ENCODE results near the gene ZC3H6. TPM values are rescaled to one million over a fixed set of nuclear protein-coding genes. Genes with fewer than 3 reads are reported as not detected.

ZC3H6 gene
- total RNA-seq, 3 donors from 2014 or later = 8.8 to 20.3 (median 10.9) TPM

DNA sequence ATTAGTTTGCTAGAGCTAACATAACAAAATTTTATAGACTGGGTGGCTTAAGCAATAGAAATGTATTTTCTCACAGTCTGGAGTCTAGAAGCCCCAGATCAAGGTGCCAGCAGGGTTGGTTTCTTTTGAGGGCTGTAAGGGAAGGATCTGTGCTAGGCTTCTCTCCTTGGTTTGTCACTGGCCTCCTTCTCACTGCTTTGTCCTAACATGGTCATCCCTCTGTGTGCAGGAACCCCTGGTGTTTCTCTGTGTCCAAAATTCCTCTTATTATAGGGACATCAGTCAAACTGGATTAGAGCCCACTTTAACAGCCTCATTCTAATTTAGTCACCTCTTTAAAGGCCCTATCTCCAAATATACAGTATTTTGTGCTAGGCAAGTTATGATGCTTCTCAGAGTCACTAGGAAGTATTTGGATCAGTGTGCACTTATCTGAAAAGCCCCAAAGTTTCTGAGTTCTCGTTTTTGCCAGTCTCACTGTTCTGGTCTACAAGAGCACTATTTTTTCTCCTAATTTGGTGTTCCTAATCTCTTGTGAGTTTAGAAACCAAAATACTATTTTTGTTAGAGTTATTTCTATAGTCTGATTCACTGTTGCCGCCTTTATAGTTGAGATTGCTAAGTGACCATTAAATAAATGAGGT lies 29.0 kb downstream of the ZC3H6 start:
- no peak overlapping the region for H3K4me3 ChIP-seq
- no peaks in the 10 kb centered on the region for H3K4me1 ChIP-seq (ENCODE audit: low read depth)
- no peak for TF ChIP-seq CTCF (IDR thresholded peaks at IDR 0.05)
- intact Hi-C loops (cut with DNase I, micrococcal nuclease) = no loop called here
- no peaks in the 10 kb centered on the region for H3K9me3 ChIP-seq
- ATAC-seq (no peak), DNase-seq (no peak)
- H3K36me3 ChIP-seq (ENCODE audit: low read depth) = no peaks in the 10 kb centered on the region

DNA sequence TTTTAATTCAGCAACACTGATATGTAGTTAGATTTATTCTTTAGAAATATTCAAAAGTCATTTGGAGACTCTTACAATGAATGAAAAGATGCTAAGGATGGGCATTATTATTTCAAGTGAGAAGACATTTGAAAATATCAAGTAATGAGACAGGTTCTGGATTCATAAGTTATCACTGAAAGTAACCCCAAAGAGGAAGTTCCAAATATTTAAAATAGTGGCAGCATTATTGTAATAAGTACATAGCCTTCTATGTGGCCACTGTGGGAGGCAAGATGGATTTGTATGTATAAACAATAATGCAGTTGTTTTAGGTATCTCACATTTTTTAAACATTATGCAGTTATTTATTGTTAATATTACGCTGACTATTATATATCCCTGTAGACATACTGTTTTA lies 29.7 kb downstream of the ZC3H6 start:
- no peaks in the 10 kb centered on the region for H3K9me3 ChIP-seq
- no peak overlapping the region for H3K4me3 ChIP-seq
- TF ChIP-seq CTCF (IDR thresholded peaks at IDR 0.05) = no peak
- no peaks in the 10 kb centered on the region for H3K36me3 ChIP-seq (ENCODE audit: low read depth)
- ATAC-seq = no peak
- intact Hi-C loops (cut with DNase I, micrococcal nuclease) = no loop called here
- no peaks in the 10 kb centered on the region for H3K4me1 ChIP-seq (ENCODE audit: low read depth)
- DNase-seq = no peak

DNA sequence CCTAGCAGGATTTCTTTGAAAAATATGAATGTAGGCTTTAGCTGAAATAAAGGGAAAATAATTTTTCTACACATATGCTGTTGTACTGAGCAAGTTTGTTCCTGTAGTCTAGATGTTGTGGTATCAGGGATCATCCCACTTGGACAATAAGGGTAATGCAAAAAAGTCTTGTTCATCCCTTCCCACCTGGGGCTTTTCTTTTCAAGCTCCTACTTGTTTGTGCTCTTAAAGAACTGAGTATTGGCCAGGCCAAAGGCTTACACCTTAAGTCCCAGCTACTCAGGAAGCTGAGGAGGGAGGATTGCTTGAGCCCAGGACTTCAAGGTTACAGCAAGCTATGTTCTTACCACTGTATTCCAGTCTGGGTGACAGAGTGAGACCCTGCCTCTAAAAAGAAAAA lies 35.5 kb downstream of the ZC3H6 start:
- H3K4me1 ChIP-seq (ENCODE audit: low read depth) = no peaks in the 10 kb centered on the region
- no peak for DNase-seq
- intact Hi-C loops (cut with DNase I, micrococcal nuclease) = no loop called here
- H3K36me3 ChIP-seq (ENCODE audit: low read depth) = no peaks in the 10 kb centered on the region
- TF ChIP-seq CTCF (IDR thresholded peaks at IDR 0.05) = no peak
- no peak overlapping the region for H3K4me3 ChIP-seq
- no peaks in the 10 kb centered on the region for H3K9me3 ChIP-seq
- no peak for ATAC-seq

DNA sequence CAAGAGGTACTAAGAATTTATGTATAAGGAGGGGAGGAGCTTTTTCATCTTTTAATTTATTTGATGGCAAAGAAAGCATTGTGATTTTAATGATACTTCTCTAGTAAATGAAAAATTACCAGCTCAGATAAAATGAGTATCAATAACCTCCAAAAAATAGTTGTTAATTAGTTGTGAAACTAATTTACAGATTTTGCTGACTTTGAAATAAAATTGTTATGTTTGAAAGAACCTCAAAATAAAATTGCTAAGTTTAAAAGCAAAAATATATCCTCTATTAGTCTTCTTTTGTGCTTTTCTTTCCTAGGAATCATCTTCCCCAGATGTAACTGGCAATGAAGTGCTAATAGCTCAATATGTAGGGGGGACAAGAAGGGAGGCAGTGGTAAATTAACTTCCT lies 36.5 kb downstream of the ZC3H6 start:
- Histone ChIP-seq H3K4me3 (no peak overlapping the region), H3K9me3 (no peaks in the 10 kb centered on the region), H3K36me3 (ENCODE audit: low read depth) (no peaks in the 10 kb centered on the region), H3K4me1 (ENCODE audit: low read depth) (no peaks in the 10 kb centered on the region)
- ATAC-seq (no peak), DNase-seq (no peak)
- intact Hi-C loops (cut with DNase I, micrococcal nuclease) = no loop called here
- no peak for TF ChIP-seq CTCF (IDR thresholded peaks at IDR 0.05)

DNA sequence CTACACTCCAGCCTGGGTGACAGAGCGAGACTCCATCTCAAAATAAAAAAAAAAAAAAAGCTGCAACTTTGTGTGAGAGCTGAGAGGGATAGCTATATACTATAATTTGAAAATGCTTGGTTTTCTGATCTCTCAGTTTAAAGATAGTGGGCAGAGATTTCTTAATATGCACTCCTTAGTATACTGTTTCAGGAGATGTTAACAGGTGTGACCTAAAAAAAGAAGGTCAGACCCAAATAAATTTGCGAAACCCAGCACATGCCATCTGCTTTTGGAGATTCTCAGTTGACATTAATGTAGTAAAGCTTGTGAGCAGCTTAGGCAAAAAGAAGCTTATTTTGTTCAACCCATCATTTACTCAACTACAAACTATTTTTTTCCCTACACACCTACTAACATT lies 37.4 kb downstream of the ZC3H6 start:
- no peak for TF ChIP-seq CTCF (IDR thresholded peaks at IDR 0.05)
- Histone ChIP-seq H3K9me3 (no peaks in the 10 kb centered on the region), H3K4me1 (ENCODE audit: low read depth) (no peaks in the 10 kb centered on the region), H3K36me3 (ENCODE audit: low read depth) (no peaks in the 10 kb centered on the region), H3K4me3 (no peak overlapping the region)
- no peak for DNase-seq
- ATAC-seq = no peak
- intact Hi-C loops (cut with DNase I, micrococcal nuclease) = no loop called here

DNA sequence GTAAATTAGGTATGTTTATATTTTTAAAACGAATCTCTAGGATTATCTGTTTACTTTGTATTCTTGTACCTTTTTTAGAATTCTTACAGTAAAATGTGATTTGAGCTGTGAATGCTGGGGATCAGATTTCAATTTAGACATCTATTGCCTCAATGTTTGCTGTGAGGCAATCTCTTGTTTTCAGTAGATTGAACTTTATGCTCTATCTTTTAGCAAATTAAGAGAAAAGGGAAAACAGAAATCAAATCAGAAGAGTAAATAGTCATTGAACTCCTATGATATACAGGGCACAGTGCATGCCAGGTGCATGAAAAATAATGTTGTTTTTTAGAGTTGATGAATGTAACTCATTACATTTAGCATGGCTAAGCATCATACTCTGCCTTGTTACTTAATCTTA lies 39.5 kb downstream of the ZC3H6 start:
- ATAC-seq = no peak
- intact Hi-C loops (cut with DNase I, micrococcal nuclease) = no loop called here
- no peaks in the 10 kb centered on the region for H3K4me1 ChIP-seq (ENCODE audit: low read depth)
- H3K4me3 ChIP-seq = no peak overlapping the region
- DNase-seq = no peak
- H3K36me3 ChIP-seq (ENCODE audit: low read depth) = no peaks in the 10 kb centered on the region
- no peak for TF ChIP-seq CTCF (IDR thresholded peaks at IDR 0.05)
- no peaks in the 10 kb centered on the region for H3K9me3 ChIP-seq

Data from mucosa of descending colon (tissue), 3 donors.